Breast epithelium (tissue), 3 donors: ENCODE results near the gene VPS9D1.

ENCODE experiments used
- CTCF ChIP-seq, 3 donors: fragments of 450-650 bp; IDR thresholded peaks; one replicate each; pipeline ENCODE4 v1.5.1; 2016 to 2017; ENCODE audit warnings: antibody characterized with exemption in 3 of 3, mild to moderate bottlenecking in 3 of 3, moderate library complexity in 3 of 3
- POLR2A ChIP-seq: fragments of 450-650 bp; IDR thresholded peaks from one replicate; pipeline ENCODE4 v1.6.1; 2016; ENCODE audit warnings: antibody characterized with exemption, mild to moderate bottlenecking, moderate library complexity
- POLR2AphosphoS5 ChIP-seq, 3 donors: sonication (generic); formaldehyde crosslinking; IDR thresholded peaks; one replicate each; pipeline ENCODE4 v1.6.1; 2017; ENCODE audit warnings: antibody characterized with exemption in 3 of 3

GRCh38 chr16:89669755-89670154 is 50.9 kb downstream of the VPS9D1 start:
- TF ChIP-seq POLR2A = no peak
- TF ChIP-seq CTCF (IDR thresholded peaks at IDR 0.05) = no peak
- no peak for TF ChIP-seq POLR2AphosphoS5 (IDR thresholded peaks at IDR 0.05)
